ENCODE results near the gene PIEZO2.
"Not testable (repeated sequence)": the region's sequence is repeated elsewhere in the genome, so short reads cannot be mapped to it uniquely, and the experiment has no call there.

Gene PIEZO2

DNA sequence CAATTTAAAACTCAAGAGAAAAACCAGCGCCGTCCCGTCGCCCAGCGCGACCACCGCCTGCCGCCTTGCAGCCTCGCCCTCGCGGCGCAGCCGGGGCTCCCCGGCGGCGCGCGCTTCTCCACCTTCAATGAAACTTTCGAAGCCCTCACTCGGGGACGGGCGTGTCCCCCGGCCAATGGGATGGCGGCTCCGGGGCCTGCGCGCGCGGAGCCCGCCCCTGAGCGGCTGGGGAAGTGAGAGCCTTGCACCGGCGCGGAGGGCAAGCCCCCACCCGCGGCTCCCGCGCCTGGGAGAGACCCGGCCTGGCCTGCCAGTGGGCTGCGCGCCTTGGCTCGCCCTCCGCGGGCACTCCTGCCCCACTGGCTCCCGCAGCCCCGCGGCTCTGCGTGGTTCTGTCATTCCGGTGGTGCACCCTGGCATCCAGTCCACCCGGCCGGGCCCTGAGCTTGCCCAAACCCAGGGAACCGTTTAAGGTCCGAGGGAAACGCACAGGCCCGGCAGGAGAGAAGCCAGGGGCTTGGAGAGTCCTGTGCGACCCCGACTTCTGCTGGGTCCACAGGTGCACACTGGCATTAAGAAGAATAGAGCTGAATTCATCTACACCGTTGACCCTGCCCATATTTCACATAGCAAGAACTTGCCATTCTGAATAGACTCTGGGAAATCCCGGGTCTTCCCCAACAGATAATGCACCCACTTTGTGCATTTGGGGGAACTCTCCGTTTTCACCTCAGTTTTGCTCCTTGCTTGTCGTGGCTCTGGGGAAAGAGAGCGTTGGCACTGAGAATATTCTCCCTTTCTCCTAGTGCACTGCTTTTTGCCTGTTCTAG lies at the start of gene PIEZO2:
Gene PIEZO2, minus strand, starts transcription at position 129 of the 830 bp plus-strand sequence. CDS start 981 bp downstream, outside the sequence.
- DNase-seq, result peak; percentile 4 to 37

GRCh38 chr18:11183637-11184036 lies 34.3 kb upstream of the PIEZO2 start:
- DNase-seq, result no peak

- not testable (repeated sequence) for DNase-seq
Observed at GRCh38 chr18:11181629-11182028, 32.3 kb upstream of the PIEZO2 start.

- no peak for DNase-seq
Observed at GRCh38 chr18:11179959-11180519, 30.7 kb upstream of the PIEZO2 start.

DNA sequence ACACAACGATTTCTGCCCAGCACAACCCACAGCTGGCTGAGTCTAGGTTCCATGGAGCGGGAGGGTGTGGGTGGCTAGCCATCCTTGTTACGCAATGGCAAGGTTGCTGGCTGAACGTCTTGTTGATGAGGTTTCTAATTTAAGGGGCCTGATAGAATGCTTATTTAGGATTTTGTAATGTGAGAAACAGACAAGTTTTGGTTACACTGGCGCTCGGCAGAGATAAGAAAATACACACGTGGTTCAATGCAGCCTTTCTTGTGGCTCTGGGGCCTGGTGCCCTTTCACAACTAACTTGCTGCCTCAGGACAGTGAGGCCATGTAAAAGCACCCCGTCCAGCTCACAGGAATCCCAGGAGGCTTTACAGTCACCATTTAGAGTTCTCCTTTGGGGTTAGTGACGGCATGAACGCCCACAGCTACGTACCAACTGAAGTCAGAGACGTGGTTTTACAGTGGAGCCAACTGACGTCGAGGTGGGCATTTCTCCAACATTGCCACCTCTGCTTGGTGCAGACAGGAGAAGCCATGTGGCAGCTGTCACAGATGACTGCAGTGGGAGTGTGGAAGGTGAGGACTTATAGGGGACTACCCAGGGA lies 29.7 kb upstream of the PIEZO2 start:
- no peak for DNase-seq

DNA sequence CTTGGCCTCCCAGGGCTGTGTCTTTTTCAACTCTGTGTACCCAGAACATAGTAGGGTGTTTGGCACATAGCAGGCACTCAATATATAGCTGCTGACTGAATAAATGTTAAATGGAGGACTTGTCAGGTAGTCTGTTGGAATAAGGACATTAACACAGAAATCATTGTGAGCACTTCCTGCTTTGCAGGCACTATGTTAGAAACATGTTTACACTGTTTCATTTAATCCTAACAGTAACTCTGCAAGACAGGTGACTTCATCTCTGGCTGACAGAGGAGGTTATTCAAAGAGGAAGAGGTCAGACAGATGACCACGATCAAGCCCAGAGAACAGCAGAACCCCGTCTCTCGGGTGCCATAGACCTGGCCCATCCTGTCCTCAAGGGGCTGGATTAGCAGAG lies 28.0 kb upstream of the PIEZO2 start:
- no peak for DNase-seq

- no peak for DNase-seq
Observed at GRCh38 chr18:11176481-11176881, 27.1 kb upstream of the PIEZO2 start.

- no peak for DNase-seq
Observed at GRCh38 chr18:11175266-11175979, 26.1 kb upstream of the PIEZO2 start.

GRCh38 chr18:11174179-11174578 lies 24.8 kb upstream of the PIEZO2 start:
- DNase-seq, result not testable (repeated sequence)

GRCh38 chr18:11167778-11168177 lies 18.4 kb upstream of the PIEZO2 start:
- no peak for DNase-seq

DNA sequence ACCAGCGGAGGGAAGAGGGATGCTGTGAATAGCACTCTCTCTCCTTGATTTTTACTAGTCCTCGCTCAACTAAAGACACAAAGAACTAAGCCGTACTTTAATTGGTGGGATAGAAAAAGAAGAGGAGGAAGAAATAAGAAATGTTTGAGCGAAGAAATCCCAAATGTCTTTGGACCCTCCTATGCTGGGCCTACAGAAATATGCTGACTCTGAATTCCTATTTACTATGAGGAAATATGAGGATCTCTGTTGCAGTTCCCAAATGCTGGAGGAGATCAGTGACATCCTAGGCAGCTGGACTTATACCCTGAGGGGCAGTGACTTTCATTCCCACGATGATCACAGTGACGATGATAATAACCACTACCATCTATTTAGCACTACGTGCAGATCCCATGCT lies 16.6 kb upstream of the PIEZO2 start:
- no peak for DNase-seq

DNA sequence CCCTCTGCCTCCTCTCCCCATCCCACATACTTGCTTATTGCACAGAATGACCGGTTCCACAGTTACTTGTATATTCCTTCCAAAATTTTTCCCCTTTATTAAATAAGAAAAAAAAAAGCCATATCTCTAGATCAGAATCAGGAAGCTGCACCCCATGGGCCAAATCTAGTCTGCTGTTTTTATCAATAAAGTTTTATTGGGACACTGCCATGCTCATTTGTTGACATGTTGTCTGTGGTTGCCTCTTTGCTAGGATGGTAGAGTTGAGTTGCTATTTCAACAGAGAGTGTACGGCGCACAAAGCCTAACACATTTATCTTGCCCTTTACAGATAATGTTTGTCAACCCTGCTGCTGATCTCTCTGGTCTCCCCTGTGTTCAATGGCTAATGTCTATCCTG lies 15.8 kb upstream of the PIEZO2 start:
- no peak for DNase-seq

GRCh38 chr18:11163665-11164064 lies 14.3 kb upstream of the PIEZO2 start:
- DNase-seq, result no peak

DNA sequence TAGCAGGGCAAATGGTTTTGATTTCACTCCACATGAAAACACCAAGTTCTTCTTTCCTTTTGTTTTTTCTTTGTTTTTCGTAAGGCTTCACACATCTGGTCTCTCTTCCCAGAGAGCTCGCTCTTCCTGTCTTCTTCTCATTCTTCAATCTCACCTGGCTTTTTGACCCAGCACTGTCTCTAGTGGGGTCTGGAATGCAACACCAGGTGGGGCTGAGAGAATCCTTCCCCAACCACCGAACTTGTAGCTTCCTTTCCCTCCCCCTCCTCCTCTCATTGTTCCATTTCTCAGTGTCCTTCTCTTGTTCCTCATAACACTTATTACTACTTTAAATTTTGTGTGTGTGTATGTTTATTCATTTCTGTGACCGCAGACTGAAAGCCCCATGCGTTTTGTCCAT lies 13.5 kb upstream of the PIEZO2 start:
- DNase-seq, result no peak

DNA sequence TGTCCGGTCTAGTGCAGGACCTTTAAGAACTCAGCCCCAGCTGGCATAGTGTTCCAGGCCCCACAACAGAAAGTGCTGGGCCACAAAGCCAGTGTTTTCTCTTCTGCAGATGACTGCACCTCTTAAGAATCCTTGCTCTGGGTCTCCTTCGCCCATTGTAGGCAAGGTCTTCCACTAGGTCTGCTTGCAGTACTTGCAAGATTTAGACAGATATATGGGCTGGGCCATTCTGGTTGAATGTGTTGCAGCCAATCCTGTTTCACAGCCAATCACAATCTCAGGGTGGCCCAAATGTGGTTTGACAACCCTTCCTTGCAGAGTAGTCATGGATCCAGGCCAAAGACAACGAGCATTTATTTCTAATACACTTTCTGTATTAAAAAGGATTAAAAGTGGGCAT lies 13.1 kb upstream of the PIEZO2 start:
- DNase-seq, result no peak

- DNase-seq, result no peak
Observed at GRCh38 chr18:11160313-11160712, 10.9 kb upstream of the PIEZO2 start.

DNA sequence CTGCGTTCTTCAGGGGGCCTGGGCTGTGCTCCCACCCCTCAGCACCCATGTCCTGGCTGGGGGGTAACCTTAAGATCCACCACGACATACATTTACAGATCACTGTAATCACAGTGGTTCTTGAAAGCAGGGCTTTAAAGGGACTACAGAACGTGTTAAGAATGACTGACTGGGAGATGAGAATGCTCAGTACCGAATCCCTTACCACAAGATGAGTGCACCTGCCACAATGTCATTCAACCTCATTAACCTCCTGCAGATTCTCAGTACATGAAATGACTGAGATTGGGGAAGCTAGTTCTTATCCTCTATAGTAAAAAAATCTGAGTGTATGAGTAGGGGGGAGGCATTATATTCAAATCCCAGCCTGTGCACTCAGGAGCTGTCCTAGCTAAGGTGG lies 10.5 kb upstream of the PIEZO2 start:
- no peak for DNase-seq

GRCh38 chr18:11156978-11157377 lies 7.6 kb upstream of the PIEZO2 start:
- DNase-seq, result no peak

DNA sequence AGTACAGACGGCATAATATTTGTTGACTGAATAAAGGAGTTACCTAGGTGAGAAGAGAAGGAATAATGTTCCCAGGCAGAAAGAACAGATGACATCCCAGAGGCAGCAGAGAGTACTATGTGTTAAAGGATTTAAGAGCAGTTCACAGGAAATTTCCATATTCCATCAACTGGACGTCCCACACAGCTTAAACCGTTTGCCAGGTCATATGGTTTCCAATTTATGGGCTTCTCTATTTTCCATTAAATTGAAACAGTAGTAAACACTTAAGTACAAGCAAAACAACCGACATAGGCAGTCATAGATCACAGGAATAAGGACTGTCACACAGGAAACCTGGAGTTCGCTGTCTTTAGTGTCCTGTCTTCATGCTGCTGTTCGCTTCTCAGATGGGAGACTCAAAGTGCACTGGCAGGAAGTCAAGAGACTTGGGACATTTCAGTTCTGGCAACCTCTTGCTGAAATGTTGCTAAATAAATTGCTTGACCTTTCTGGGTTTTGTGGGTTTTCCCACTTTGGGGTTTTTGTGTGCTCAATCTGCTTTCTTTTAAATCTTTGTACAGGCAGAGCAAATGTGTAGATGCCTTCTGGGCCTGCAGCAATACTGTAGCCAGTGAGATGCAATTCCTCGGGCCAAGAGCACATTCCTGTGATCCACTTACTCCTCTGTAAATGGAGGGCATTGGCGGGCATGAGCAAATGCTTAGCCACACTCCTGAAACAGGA lies 5.8 kb upstream of the PIEZO2 start:
- no peak for DNase-seq

- DNase-seq, result peak in 1 of 2 experiments; percentile 3
Observed at GRCh38 chr18:11154368-11154989, 5.1 kb upstream of the PIEZO2 start.

DNA sequence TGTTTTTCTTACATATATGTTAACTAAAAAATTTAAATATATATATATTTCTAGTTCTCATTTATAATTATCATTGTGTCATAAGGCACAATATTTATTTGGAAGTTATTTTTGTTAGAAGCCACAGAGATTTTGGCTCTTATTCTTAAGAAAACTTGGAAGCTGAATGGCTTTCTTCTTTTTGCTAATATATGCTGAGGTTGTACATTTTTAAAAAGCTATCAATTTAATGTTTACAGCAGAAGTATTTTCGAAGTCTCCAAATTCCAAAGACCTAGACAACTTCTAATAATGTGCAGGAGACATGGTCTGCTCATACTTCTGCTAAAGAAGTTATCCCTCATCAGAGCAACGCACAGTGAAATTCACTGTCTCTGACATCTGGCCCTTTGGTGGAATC lies 3.7 kb upstream of the PIEZO2 start:
- DNase-seq, result no peak

GRCh38 chr18:11150271-11150615 lies 874 bp upstream of the PIEZO2 start:
- no peak for DNase-seq

Data from NCI-H1930 (cell line).